GM12892 (cell line): Measurements from ENCODE around the gene NDNF.

Experiments used
- POLR2A ChIP-seq: IDR thresholded peaks from 2 replicates; pipeline ENCODE4 v1.6.1; 2011; ENCODE audit warnings: low read depth, low read length, control low read depth
- TAF1 ChIP-seq: IDR thresholded peaks from 2 replicates; pipeline ENCODE4 v1.6.1; 2011; ENCODE audit warnings: low read depth, mild to moderate bottlenecking, control low read depth, low read length, borderline replicate concordance

DNA sequence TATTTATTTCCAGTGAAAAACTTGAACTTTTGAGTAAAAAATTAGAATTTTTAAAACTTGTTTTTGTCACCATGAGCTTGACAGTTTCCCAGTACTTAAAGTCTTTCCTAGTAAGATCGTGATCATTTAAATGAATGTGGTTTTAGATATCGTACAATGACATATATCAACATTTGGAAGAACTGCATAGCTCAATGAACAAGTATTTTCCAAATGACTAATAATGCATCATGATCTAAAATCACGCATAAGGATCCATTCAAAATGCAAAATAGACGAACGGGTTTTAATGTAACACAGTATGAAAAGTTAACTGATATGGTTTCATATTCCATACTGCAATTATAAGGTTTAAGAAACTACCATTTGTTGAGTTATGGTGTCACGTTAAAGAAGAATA lies 4.1 kb upstream of the NDNF start:
- no peak for TF ChIP-seq TAF1
- no peak for TF ChIP-seq POLR2A
